T-helper 2 cell treated with Interferon-gamma antibody and Interleukin-4, amounts not matched to agents 5 μg/mL and 100 μg/mL, for 36 hours (primary cell): ENCODE data around the gene ARFGEF2.

Source experiments
- DNase-seq: peaks from one replicate; pipeline ENCODE4 v3.0.0; 2021; ENCODE audit warnings: low spot score
- H3K27ac Mint-ChIP-seq: one replicate; pipeline ENCODE4 v1.8.0; 2021; ENCODE audit warnings: mild to moderate bottlenecking, mixed read lengths
- H3K27me3 Mint-ChIP-seq: one replicate; pipeline ENCODE4 v1.8.0; 2021; ENCODE audit warnings: low read depth, mixed read lengths
- H3K36me3 Mint-ChIP-seq: one replicate; pipeline ENCODE4 v1.8.0; 2021; ENCODE audit warnings: low read depth, mixed read lengths
- H3K4me1 Mint-ChIP-seq: one replicate; pipeline ENCODE4 v1.8.0; 2021; ENCODE audit warnings: low read depth, mixed read lengths
- H3K4me3 Mint-ChIP-seq: one replicate; pipeline ENCODE4 v1.8.0; 2022; ENCODE audit warnings: mild to moderate bottlenecking, moderate library complexity, mixed read lengths
- H3K9me3 Mint-ChIP-seq: one replicate; pipeline ENCODE4 v1.8.0; 2021; ENCODE audit warnings: mixed read lengths

The ARFGEF2 gene

DNA sequence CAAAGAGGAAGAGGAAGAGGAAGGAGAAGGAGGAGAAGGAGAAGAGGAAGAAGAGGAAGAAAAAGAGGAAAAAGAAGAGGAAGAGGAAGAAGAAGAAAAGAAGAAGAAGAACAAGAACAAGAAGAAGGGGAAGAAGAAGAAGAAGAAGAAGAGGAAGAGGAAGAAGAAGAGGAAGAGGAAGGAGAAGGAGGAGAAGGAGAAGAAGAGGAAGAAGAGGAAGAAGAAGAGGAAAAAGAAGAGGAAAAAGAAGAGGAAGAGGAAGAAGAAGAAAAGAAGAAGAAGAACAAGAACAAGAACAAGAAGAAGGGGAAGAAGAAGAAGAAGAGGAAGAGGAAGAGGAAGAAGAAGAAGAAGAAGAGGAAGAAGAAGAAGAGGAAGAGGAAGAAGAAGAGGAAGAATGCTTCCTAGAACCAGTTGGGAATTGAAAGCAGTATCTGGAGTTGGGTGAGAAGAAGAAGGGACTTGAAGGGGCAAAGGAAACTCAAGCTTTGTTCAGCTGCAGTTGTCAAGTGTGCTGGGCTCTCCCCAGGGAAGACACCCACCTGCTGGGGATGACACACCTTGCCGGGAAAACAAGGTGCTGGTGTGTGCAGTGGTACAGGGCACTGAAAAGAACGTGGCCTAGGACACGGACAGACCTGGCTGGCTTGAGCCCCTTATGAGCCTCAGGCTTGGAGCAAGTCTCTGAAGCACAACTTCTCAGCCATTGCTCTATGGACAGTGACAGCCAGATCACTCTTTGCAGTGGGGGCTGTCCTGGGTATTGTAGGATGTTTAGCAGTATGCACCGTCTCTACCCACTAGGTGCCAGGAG is 30.1 kb upstream of the ARFGEF2 start:
- Mint-ChIP-seq H3K27ac (no peak overlapping the region), H3K27me3 (peaks cover 20% of the 10 kb centered on the region), H3K4me3 (no peak overlapping the region), H3K9me3 (no peaks in the 10 kb centered on the region), H3K36me3 (no peaks in the 10 kb centered on the region), H3K4me1 (no peaks in the 10 kb centered on the region)
- no peak for DNase-seq

- Mint-ChIP-seq H3K9me3 (no peaks in the 10 kb centered on the region), H3K27me3 (peaks cover 20% of the 10 kb centered on the region), H3K36me3 (no peaks in the 10 kb centered on the region), H3K4me1 (no peaks in the 10 kb centered on the region), H3K27ac (no peak overlapping the region), H3K4me3 (no peak overlapping the region)
- DNase-seq, result no peak
Observed at GRCh38 chr20:48892049-48892470, 29.5 kb upstream of the ARFGEF2 start.

DNA sequence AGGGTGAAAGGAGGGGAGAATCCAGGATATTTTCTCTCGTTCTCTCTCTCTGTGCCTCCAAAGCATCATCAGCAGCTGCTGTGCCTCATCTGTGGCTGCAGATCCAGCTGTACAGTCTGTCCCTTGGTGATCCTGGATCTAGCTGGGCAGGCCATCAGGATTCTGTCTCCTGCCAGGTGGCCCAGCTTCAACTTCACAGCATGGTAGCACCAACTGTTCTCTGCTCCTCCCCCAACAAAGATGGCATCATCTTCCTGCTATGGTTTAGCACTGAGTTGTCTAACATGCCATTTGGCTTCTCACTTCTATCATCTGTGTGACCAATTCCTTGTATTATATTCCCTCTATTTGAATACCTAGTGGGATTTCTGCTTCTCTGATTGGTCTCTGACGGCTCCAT is 28.6 kb upstream of the ARFGEF2 start:
- Mint-ChIP-seq H3K4me1 (no peaks in the 10 kb centered on the region), H3K9me3 (no peaks in the 10 kb centered on the region), H3K36me3 (no peaks in the 10 kb centered on the region), H3K4me3 (no peak overlapping the region), H3K27ac (no peak overlapping the region), H3K27me3 (peaks cover 20% of the 10 kb centered on the region)
- DNase-seq, result no peak

GRCh38 chr20:48893374-48893773 is 28.1 kb upstream of the ARFGEF2 start:
- Mint-ChIP-seq H3K4me1 (no peaks in the 10 kb centered on the region), H3K27me3 (peaks cover 20% of the 10 kb centered on the region), H3K9me3 (no peaks in the 10 kb centered on the region), H3K36me3 (no peaks in the 10 kb centered on the region), H3K4me3 (no peak overlapping the region), H3K27ac (no peak overlapping the region)
- no peak for DNase-seq

GRCh38 chr20:48897305-48898010 is 24.1 kb upstream of the ARFGEF2 start:
- Mint-ChIP-seq H3K4me1 (no peaks in the 10 kb centered on the region), H3K27me3 (peaks cover 25% of the 10 kb centered on the region), H3K9me3 (no peaks in the 10 kb centered on the region), H3K27ac (no peak overlapping the region), H3K36me3 (no peaks in the 10 kb centered on the region), H3K4me3 (no peak overlapping the region)
- no peak for DNase-seq

DNA sequence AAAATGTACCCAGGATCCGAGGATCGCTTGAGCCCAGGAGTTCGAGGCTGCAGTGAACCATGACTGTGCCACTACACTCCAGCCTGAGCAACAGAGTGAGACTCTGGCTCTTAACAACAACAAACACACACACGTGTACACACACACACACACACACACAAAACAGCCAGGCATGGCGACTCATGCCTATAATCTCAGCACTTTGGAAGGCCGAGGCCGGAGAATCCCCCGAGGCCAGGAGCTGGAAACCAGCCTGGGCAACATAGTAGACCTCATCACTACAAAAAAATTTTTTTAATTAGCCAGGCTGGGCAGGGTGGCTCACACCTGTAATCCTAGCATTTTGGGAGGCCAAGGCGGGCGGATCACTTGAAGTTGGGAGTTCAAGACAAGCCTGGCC is 23.3 kb upstream of the ARFGEF2 start:
- Mint-ChIP-seq H3K27ac (no peak overlapping the region), H3K36me3 (no peaks in the 10 kb centered on the region), H3K9me3 (no peaks in the 10 kb centered on the region), H3K4me3 (no peak overlapping the region), H3K27me3 (peaks cover 20% of the 10 kb centered on the region), H3K4me1 (no peaks in the 10 kb centered on the region)
- no peak for DNase-seq

- Mint-ChIP-seq H3K4me3 (no peak overlapping the region), H3K4me1 (no peaks in the 10 kb centered on the region), H3K27ac (no peak overlapping the region), H3K36me3 (no peaks in the 10 kb centered on the region), H3K9me3 (no peaks in the 10 kb centered on the region), H3K27me3 (peaks cover 17% of the 10 kb centered on the region)
- no peak for DNase-seq
Observed at GRCh38 chr20:48898896-48899530, 22.5 kb upstream of the ARFGEF2 start.

DNA sequence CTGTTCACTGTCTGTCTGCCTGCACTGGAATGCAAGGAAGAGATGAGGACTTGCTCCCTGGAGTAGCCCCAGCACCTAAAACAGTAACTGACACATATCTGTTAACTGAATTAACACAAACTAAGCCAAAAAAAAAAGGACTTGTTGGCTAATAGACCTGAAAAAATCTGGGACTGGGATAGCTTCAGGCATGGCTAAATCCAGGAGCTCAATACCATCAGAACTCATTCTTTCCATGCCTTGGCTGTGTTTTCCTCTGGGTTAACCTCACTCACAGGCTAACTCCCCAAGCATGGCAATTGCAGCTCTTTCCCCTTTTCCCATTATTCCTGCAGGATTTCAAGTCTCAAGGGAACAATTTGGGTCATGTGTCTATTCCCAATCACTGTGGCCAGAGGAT is 21.6 kb upstream of the ARFGEF2 start:
- H3K27me3 Mint-ChIP-seq, result peaks cover 17% of the 10 kb centered on the region
- H3K27ac Mint-ChIP-seq, result no peak overlapping the region
- H3K9me3 Mint-ChIP-seq, result no peaks in the 10 kb centered on the region
- DNase-seq, result no peak
- H3K36me3 Mint-ChIP-seq, result no peaks in the 10 kb centered on the region
- H3K4me1 Mint-ChIP-seq, result peaks cover 3% of the 10 kb centered on the region
- no peak overlapping the region for H3K4me3 Mint-ChIP-seq

- Mint-ChIP-seq H3K27ac (no peak overlapping the region), H3K27me3 (peaks cover 17% of the 10 kb centered on the region), H3K4me1 (peaks cover 3% of the 10 kb centered on the region), H3K4me3 (no peak overlapping the region), H3K9me3 (no peaks in the 10 kb centered on the region), H3K36me3 (no peaks in the 10 kb centered on the region)
- no peak for DNase-seq
Observed at GRCh38 chr20:48901326-48901725, 20.2 kb upstream of the ARFGEF2 start.

- no peak for DNase-seq
- no peaks in the 10 kb centered on the region for H3K9me3 Mint-ChIP-seq
- H3K27me3 Mint-ChIP-seq, result peaks cover 20% of the 10 kb centered on the region
Observed at GRCh38 chr20:48903705-48904104, 17.8 kb upstream of the ARFGEF2 start.

DNA sequence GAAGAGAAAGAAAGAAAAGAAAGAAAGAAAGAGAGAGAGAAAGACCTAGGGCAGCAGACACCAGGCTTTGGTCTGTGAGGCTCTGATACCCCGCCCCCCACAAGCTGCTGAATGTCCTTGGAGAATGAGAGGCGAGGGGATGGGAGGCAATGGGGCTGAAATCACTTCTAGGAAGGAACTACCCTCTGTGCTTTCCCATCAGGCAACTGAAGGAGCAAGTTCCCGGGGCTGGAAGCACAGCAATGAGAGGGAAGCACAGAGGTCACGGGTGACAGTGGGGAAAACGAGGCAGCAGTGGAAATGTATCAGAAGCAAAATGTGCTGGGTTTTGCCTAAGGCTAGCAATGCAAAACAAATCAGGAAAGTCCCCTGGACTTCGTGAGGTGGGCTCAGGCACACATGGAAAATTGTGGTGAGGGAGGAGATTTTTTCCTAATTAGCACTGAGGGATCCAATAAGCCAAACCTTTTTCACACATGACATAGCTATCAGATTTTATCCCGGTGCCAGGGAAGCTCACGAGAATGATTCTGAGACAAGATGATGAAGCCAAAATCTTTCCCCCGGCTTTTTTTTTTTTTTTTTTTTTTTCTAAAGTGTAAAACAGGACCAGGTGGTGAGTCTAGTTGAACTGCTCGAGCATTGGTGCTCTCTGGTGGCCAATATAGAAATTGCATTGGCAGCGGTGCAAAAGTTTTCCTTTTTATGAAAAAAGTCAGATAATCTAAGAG is 16.8 kb upstream of the ARFGEF2 start:
- Mint-ChIP-seq H3K27ac (no peak overlapping the region), H3K27me3 (peaks cover 16% of the 10 kb centered on the region), H3K4me3 (no peak overlapping the region), H3K9me3 (no peaks in the 10 kb centered on the region), H3K36me3 (no peaks in the 10 kb centered on the region), H3K4me1 (peaks cover 5% of the 10 kb centered on the region)
- peak; percentile 36 for DNase-seq

More at GRCh38 chr20:48903705-48904104, 17.8 kb upstream of the ARFGEF2 start:
- peaks cover 3% of the 10 kb centered on the region for H3K4me1 Mint-ChIP-seq
- no peak overlapping the region for H3K4me3 Mint-ChIP-seq
- no peak overlapping the region for H3K27ac Mint-ChIP-seq
- no peaks in the 10 kb centered on the region for H3K36me3 Mint-ChIP-seq

- Mint-ChIP-seq H3K9me3 (no peaks in the 10 kb centered on the region), H3K36me3 (no peaks in the 10 kb centered on the region), H3K27me3 (peaks cover 15% of the 10 kb centered on the region), H3K4me1 (peaks cover 5% of the 10 kb centered on the region), H3K4me3 (no peak overlapping the region), H3K27ac (no peak overlapping the region)
- DNase-seq, result no peak
Observed at GRCh38 chr20:48905297-48905647, 16.2 kb upstream of the ARFGEF2 start.

DNA sequence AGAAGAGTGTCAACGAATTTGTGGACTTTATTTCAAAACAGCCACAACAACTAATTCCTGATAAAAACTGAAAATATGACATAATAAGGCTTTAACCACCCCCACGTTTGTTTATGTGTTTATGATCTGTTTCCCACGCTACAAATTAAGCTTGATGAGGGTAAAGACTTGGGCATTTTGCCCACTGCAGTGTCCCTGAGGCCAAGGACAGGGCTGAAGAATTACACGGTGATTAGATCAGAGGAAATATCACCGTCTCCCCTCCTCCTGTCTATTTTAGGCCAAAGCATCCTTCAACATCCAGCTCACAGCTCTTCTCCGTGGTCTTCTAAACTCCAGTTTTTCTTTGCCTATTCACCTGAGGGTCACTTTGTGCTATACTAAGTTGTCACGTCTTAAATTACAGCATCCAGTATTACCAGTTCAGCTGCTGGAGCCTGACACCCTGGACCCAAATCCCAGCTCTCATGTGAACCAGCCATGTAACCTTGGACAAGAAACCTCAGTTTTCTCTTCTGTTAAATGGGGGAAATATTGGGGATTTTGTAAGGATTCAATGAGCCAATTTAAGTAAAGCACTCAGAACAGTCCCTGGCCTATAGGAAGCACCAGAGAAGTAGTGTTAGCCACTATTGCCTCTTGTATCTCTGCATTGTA is 15.2 kb upstream of the ARFGEF2 start:
- DNase-seq, result no peak
- Mint-ChIP-seq H3K4me3 (no peak overlapping the region), H3K27me3 (peaks cover 10% of the 10 kb centered on the region), H3K9me3 (no peaks in the 10 kb centered on the region), H3K4me1 (peaks cover 5% of the 10 kb centered on the region), H3K27ac (no peak overlapping the region), H3K36me3 (no peaks in the 10 kb centered on the region)
